HG02623 (cell line): ENCODE measurements around the gene RCVRN.

Experiments used
- ATAC-seq: cut with Tn5 transposase; IDR thresholded peaks from one replicate; pipeline ENCODE4 v1.9.1; 2021; ENCODE audit warnings: moderate library complexity; ENCODE audit not compliant: unreplicated experiment

RCVRN gene

DNA sequence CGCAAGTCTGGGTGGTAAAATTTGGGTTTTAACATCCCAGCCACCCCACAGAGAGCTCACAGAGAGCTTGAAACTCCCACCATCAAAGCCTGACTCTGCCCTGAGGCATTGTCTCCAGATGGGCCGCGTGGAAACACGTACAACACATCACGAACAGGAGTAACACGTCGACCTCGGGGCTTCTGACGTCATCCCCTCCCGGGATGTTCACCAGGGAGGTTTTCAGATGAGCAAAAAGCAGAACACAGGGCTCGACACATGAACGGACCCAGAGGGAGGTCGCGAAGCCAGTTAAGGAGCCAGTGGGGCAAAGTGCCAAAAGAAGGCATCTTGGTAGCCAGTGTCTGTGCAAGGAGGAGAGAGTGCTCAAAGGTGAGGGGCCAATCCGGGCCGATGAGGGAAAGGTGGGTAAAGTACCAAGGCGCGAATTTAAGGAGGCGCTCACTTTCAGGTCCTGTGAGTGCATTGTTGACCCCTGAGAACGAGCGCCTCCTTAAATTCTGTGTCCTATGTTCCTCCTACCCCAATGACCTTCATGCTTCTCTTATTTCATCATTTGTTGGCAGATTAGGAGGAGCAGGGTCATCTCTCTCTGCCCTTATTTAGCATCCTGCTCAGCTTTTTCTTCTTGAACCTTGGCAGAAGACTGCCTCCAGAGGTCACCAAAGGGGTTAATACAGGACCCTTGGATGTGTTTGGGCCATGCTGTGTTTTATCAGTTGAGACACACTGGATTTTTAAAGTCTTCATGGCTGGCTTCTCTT is 5.6 kb downstream of the RCVRN start:
- ATAC-seq = no peak

DNA sequence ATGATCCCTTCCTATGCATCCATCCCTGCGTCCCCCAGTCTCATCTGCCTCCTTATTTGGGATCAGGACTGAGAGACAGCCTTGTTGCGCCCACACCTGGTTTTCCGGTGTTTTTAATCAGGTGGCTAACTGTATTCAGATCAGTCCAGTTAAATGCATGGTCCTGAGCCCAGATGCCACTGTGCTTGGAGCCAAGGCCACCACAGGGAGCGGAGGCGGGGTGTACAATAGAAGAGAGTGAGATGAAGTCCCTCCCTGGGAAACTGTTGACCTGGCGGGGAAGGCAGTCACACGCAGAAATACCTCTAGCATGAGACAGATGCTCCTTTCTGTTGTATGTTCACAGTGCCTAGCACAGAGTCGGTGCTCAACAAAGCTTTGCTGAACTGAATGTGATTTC is 6.3 kb downstream of the RCVRN start:
- no peak for ATAC-seq

DNA sequence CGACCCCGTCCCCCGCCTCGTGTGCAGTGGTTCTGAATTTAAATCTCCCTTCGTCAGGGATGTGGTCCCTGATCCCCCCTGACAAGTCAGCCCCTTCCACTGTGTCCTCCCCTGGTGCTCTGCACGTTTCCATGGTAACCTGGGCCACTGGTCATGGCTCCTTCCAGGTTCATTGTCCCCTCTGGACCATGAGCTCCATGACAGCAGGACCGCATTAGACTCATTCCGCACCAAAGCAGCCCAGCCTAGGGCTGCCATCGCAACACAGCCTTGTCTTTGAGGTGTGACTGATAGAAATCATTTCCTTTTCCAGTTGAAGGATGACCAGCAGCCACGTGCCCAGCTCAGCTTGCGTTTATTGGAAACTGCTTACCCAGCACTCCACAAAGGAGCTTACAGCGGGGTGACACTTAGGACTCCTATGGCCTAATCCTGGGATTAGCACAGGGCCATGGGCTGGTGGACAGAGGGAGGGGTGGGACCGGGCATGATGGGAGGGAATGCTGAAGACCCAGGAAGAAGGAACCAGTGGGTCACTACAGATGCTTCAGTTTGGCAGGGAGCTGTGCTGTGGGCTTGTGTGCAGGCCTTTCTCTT is 7.6 kb downstream of the RCVRN start:
- ATAC-seq = no peak

- no peak for ATAC-seq
Measured at GRCh38 chr17:9895923-9896322, 9.1 kb downstream of the RCVRN start.

DNA sequence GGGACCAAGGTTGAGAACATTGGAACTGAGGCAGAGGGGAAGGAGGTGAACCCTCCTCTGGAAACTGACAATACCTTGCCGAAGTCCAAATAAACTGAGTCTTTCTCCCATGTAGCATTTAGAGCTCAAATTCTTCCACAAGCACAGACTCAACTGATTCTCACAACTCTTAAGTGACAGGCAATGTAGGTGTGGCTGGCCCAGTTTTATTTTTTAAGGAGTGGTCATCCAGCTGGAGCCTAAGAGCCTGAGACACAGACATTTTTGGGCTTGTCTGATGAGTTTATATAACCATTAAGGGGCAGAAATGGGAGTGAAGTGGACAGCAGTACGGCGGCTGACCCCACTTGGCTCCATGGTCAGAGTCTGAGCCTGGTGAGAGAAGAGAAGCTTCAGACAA is 10.8 kb downstream of the RCVRN start:
- ATAC-seq = no peak

DNA sequence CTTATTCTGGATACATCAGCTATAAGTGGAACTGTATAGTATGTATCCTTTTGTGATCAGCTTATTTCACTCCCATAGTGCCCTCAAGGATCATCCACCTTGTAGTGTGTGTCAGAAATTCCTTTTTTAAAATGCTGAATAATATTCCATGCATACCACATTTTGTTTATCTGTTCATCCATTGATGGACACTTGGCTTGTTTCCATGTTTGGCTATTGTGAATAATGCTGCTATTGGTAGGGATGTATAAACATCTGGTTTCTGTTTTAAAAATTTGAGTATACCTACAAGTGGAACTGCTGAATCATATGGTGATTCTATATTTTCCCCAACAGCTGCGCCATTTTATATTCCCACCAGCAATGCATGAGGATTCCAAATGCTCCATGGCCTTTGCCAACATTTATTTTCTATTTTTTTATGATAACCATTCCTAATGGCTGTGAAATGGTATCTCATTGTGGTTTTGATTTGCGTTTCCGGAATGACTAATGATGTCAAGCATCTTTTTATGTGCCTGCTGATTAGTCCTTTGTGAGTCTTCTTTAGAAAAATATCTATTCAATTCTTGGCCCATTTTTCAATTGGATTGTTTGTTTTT is 11.6 kb downstream of the RCVRN start:
- no peak for ATAC-seq

DNA sequence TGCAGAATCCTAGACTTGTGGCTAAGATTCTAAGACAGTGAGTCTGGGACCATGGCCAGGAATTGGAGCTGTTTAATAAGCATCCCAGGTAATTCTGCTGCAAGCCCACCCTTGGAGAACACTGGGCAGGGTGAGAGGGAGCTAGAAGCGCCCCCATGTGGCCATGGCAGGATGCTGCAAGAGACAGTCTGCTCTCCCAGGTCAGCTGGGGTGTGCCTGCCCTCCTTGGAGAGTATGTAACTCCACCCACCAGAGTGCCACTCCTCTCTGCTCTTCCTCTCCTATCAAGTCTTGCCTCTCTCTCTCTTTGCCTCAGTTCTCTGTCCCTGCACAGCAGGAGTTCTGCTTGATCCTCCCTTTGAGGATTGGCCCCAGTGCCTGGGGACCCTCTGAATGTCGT is 14.9 kb downstream of the RCVRN start:
- ATAC-seq = no peak

DNA sequence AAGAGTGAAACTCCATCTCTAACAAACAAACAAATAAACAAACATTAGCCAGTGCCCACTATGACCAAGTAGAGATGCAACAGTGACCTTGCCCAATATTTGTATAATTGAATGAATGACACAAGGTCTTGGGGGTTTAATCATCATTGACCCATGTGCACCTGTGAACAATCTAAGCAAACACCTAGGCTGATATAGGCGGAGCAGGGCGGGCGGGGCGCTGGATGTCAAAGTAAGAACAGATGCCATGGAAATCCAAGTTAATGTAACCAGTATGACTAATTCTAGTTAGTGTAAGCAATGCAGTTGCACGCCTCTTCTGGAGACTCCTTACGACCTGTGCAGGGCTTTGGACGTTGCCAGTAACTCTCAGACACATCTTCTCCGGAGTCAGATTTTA is 17.6 kb downstream of the RCVRN start:
- ATAC-seq = no peak

- ATAC-seq = no peak
Measured at GRCh38 chr17:9886141-9886930, 18.7 kb downstream of the RCVRN start.

- no peak for ATAC-seq
Measured at GRCh38 chr17:9883451-9883850, 21.6 kb downstream of the RCVRN start.

DNA sequence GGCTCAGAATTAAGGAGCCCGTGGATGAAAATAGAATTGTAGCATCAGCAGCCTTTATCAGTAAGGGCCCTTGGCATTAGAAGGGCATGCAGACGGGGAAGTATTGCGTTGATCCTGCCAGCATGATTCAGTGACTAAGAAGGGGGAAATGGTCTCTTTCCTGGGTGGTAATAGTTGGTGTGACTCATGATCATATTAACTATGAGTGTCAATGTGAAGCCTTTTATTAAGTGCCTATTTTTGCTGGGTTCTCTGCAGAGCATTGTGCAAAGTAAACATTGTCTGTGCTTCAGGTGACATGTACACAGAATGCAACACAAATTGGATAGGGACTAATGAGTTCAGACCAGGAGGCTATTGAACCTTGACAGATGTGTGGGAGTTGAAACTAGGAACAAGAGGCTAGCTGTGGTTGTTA is 24.5 kb downstream of the RCVRN start:
- no peak for ATAC-seq

DNA sequence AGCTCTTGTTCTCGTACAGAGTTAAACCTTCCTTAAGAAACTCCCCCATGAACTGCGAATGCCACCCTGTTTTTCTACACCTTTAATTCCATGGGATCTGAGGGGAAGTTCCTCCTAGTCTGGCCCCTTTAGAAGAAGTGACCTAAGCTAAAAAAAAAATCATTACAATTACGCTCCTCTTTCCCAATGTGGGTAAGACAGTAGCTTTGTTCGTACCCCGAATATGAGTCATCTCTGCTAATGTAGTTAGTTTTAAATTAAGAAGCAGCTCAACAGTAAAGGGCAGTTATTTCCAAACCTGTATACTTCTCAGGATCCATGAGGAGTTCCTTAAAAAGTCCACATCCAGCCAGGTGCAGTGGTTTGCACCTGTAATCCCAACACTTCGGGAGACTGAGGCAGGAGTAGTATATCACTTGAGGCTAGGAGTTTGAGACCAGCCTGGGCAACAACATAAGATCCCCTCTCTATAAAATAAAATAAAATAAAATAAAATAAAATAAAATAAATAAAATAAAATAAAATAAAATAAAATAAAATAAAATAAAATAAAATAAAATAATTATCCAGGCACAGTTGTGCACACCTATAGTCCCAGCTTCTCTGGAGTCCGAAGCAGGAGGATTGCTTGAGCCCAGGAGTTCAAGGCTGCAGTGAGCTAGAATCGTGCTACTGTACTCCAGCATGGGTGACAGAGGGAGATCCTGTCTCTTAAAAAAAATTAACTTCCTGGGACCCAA is 26.1 kb downstream of the RCVRN start:
- ATAC-seq = no peak

- ATAC-seq = no peak
Measured at GRCh38 chr17:9878356-9878755, 26.7 kb downstream of the RCVRN start.

GRCh38 chr17:9875441-9875840 is 29.6 kb downstream of the RCVRN start:
- no peak for ATAC-seq

GRCh38 chr17:9874722-9875121 is 30.3 kb downstream of the RCVRN start:
- ATAC-seq = no peak

DNA sequence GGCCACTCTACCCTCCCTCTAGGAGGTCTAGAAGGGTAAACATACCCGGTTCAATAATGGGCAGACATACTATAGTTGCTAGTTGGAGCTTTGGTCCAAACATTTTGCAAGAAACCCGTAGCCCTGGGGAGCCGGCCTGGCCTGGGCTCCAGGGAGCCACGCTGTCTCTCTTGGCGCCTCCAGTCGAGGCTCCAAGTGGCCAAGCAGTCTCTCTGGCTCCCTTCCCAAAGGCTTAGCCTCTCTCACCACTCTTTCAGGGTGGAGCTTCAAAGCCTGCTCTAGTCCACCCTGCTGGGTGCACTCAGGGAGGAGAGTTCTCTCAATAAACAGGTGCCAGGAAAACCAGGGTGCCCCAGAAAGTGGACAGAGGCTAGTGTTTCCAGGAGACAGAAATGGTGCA is 32.2 kb downstream of the RCVRN start:
- no peak for ATAC-seq

- ATAC-seq = no peak
Measured at GRCh38 chr17:9868552-9868951, 36.5 kb downstream of the RCVRN start.

- ATAC-seq = no peak
Measured at GRCh38 chr17:9865586-9865985, 39.5 kb downstream of the RCVRN start.

- ATAC-seq = no peak
Measured at GRCh38 chr17:9862949-9863348, 42.1 kb downstream of the RCVRN start.

DNA sequence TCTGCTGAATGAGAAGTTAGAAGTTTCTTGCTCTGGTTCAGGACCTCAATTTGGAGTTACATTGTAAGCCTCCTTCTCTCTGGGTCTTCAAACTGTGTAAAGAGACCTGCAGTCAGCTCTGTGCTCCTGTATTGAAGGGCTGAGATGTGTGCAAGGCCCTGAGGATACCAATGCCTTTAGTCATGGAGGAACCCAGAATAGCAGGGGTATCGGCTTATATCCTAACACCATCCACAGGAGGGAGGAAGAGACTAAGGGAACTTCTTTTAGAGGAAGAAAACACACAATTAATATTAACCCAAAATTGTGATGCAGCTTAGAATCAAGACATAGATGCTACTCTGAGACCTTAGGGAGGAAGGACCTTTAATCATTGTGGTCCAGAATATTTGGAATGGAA is 42.9 kb downstream of the RCVRN start:
- ATAC-seq = no peak

GRCh38 chr17:9860851-9861250 is 44.2 kb downstream of the RCVRN start:
- ATAC-seq = no peak
